CD1c-positive myeloid dendritic cell (primary cell): Measurements from ENCODE around the gene FAM117B.
"Not testable (repeated sequence)": the region's sequence is repeated elsewhere in the genome, so short reads cannot be mapped to it uniquely, and the experiment has no call there.

Experiments used
- DNase-seq: peaks from one replicate; pipeline ENCODE4 v3.0.0-alpha.2; 2016; ENCODE audit errors: extremely low spot score

Gene FAM117B

DNA sequence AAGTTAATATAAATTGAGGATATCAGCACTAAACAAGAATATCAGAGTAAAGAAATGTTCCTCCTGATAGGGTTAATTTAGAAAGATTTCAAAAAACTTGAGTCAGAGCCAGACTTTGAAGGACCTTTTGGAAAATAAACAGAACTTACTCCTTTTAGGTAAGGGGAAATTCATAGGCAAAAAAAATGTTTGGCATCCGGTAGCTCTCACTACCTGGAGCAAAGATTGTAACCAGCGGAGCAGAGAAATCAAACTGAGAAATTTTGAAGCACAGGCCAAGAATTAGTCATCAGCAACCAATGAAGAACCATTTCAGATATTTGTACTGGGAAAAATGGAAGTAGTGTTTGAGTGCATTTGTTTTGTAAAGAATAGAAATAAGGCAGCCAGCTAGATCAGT, 123.8 kb downstream of the FAM117B start:
- DNase-seq, result no peak

DNA sequence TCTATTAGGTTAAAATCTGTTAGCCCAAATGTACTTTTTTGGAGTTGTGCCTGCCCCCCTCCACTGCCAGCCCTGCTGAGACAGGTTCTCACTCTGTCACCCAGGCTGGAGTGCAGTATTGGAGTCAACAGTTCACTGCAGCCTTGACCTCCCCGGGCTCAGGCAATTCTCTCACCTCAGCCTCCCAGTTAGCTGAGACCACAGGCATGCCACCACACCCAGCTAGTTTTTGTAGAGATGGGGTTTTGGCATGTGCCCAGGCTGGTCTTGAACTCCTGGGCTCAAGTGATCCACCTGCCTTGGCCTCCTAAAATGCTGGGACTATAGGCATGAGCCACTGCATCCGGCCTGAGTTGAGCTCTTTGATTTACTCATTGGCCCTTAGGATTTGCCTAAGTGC, 126.1 kb downstream of the FAM117B start:
- DNase-seq, result no peak

DNA sequence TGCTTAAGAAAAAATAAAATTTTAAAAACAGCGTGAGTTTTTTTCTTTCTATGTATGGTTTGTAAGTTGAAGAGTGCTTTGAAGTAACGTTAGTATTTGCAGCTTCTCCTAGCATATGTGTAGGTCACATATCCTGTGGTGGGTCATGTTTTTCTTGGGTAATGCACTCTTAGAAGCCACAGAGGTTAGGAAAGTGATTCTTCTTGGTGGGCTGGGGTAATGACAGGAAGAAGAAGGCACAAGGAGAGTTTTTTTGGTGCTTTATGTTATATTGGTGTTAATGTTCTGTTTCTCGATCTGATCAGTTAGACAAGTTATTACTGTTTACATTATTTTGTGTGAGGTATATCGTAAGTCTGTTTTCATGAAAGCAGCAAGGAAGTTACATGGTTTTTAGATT, 127.8 kb downstream of the FAM117B start:
- no peak for DNase-seq

DNA sequence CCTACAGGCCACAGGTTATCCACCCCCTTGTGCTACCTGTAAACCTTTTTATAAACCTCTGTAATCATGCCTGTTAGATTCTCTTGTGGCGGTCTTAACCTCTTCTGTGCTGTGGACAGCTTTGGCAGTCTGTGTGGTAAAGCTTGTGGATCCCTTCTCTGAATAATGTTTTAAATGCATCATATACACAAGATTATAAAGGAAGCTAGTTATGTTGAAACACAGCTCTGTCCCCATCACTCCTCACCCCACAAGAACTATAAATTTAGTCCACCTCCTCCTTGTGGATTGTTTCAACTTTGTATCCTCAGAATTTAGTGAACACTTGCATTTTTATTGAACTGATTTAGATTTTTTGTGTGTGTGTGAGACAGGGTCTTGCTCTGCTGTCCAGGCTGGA, 129.1 kb downstream of the FAM117B start:
- DNase-seq, result no peak

DNA sequence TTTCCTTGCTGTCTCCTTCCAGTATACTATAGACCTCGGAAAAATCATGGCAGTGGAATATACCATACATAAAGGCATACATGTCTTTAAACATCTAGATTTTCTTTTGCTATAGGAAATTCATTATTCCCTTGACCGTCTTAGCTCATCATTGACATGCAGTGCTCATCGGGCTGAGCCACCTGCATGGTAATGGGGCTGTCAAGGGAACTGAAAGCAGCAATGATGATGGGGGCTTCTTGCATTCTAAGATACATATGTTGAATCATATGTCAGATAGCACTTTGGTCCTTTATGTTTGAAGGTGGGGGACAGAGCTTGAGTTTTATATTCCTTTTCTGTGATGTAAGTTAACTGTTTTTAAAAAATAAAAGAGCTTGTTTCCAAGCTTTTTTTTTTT, 130.2 kb downstream of the FAM117B start:
- no peak for DNase-seq

DNA sequence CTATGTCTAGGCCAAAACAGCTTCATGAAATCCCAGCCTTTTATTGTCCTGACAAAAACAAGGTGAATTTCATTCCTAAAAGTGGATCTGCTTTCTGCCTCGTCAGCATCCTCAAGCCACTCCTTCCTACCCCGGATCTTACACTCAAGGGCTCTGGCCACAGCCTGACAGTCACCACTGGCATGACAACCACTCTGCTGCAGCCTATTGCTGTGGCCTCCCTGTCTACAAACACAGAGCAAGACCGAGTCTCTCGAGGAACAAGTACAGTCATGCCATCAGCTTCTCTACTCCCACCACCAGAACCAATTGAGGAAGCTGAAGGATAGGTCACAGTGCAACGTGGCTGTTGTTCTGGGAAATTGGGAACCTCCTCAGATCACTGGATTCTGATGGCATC, 130.7 kb downstream of the FAM117B start:
- peak; percentile 87 for DNase-seq

DNA sequence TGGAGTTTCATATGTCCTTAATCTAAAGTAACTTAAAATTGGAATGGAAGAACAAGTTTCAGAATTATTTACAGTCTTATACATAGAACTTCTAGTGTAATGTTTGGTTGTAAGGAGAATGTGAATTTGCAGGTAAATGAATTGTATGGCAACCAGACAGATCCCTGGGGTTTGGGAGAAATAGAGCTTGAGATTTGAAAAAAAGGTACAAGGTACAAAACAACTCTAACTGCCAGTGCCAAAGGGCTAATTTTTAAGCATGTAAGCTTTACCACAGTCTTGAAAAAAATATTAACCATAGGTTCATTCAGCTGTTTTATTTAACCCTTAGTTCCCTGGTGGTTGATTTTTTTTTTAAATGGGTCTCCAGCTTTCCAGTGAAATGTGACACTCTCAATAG, 133.5 kb downstream of the FAM117B start:
- DNase-seq, result no peak

DNA sequence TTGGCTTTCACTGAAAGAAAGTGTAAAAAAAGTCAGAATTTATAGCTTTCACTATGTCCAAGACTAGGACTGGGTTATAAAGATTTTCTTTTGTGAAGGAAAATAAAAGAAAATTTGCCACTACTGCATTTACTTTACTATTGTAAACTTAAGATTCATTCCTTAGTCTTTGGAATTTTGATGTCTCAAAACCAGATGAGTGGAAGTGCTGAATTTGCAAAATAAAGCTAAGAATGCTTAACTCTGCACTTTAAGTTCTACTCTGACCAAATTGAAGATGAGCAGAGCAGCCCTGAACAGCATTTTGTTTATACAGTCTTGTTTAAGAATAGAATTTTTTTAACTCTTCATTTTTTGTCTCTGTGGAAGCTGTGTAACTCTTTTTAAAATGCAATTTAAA, 134.4 kb downstream of the FAM117B start:
- no peak for DNase-seq

DNA sequence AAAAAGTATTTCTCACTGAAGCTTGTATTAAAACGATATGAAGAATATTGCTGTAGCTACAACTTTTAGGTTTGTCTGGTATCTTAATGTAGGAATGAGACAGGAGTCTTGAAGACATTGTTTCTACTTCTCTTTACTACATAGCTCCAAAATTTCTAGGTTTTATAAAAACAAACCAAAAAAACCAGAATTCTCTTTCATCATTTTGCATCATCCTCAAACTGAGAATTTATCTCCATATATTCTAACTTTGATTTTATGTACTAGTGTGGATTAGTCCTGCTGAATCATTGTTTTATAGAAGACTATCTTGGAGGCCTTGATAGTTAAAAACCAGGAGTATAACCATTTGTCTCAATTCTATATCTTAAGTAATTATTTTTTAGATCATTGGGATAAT, 136.6 kb downstream of the FAM117B start:
- DNase-seq, result no peak

DNA sequence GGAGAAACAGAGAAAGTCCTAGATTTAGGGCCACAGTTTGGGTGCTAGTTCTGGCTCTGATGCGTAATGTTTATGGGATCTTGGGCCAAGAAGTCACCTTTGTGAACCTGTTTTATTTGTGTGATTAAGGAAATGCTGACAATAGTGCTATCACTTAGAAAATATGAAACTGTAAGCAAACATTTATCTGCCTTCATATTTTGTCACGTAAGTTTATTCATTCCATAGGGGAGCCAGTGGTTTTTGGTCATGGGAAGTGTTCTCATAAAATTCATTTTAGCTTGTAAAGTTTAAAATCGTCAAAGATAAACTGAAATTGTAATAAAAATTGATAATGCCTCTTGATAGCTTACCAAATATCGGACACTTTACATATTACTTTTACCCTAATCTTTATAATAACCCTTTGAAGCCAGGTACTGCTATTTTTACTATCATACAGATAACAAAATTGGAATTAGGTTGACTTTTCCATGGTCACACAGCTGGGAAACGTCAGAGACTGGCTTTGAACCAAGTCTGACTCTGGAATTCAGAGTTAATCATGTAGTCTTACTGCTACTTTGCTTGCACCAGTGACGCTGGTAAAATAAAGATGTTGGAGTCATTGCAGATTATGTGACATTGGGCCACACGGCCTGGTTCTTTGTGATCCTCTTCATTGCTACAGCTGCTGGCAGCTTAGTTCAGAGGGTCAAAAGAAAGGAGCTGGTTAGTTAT, 137.1 kb downstream of the FAM117B start:
- DNase-seq, result no peak

DNA sequence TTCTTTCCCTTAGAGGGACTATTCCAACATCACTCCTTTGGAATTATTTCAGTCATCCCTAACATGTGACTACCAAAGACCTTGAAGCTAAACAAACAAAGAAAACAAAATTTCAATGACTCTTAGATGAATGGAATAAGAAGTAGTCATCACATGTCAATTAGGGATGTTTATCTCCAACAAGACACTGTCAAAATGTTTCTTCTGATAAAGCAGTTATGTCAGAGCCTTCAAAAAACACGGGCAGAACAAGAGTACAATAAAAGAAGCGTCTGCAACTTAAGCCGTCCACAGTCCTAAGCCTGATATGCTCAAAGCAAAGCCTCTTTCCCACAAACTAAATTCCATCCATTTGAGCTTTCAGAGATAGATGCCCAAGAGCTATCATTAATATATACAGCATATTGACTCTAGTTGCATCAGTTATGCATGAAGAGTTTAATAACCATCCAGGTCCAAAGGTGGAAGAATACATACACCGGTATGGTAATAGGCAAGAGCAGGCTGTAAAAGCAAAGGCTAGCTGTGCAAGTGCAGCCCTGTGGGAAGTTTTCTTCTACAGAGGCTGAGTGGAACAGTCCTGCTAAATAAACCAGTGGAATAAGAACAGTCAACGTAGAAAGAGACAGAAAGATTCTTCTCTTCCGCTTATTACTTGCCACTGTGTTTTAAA, 138.7 kb downstream of the FAM117B start:
- no peak for DNase-seq

DNA sequence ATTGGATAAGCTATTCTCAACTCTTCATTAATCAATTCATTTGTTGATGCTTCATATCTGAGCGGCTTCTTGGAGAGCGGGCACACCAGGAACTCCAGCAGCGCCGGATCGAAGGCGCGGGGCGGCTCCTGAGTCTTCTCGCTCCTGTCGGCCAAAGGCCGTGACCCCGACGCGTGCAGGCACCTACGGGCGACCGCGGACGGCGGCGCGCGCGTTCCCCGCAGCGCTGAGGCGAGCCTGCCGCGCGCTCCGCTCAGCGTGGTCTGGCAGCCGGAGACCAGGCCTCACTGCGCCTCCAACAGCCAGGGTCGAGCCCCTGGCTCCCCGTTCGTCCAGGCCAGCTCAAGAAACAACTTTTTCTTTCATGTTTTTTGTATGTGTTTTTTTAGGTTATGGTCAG, 139.3 kb downstream of the FAM117B start:
- DNase-seq, result no peak

DNA sequence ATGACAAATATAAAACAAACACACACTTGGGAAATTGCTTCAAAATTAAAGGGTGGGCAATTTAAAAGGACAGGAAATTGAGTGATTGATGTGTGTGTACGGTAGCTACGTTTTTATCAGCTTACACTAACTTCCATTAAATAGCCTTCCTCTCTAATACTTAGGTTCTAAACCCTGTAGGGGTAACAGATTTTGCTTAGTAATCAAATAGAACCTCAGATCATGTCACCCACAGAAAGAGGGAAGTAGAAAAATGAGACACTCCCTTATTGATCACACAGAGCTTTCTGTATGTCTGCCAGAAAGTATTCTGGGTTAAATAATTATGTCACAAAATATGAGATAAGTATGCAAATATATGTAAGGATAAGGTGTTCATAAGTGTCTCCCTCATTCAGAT, 143.4 kb downstream of the FAM117B start:
- DNase-seq, result no peak

DNA sequence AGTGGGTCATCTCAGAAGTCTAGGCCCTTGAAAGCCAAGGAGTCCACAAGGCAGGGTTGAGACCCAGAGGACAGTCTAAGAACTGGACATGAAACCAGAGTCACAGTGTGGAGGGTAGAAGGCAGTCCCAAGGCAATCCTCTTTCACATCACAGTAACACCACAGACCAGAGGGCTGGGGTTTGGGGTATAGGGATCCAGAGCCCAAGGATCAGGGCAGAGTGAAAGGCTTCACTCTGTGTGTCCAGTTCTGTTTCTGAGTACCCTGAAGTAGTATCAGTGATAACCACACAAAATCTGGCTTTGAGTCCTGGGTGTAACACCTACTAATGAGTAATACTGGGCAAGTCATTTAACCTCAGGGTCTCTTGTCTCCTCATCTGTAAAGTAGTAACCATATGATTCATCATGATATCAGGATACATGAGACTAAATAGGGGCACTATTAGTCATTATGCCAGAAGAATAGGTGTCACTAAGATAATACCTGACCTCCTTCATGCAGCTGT, 145.8 kb downstream of the FAM117B start:
- no peak for DNase-seq

DNA sequence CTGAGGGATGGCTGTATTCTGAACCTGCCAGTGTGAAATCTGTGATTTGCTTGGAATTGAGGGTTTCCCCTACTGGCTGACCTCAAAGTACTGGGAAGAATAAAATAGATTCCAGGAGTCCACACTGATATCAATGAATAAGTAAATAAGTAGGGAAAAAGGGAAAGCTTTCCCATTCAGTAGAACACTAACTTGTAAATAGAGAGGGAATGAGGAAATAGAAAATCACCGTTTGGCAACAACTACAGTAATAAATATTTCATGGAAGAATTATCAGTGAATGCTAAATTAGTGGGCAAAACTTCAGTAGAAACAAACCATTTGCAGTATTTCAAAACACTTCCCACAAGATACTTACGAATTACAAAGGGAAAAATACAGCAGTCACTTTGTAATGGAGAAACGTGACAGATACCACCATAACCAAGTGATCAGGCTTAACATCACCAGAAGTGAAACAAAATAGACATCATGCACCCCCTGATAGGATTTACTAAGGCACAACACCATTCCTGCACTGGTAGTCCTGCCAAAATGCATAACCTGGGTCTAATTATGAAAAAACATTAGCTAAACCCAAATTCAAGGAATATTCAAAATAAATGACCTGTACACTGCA, 148.3 kb downstream of the FAM117B start:
- DNase-seq, result no peak

DNA sequence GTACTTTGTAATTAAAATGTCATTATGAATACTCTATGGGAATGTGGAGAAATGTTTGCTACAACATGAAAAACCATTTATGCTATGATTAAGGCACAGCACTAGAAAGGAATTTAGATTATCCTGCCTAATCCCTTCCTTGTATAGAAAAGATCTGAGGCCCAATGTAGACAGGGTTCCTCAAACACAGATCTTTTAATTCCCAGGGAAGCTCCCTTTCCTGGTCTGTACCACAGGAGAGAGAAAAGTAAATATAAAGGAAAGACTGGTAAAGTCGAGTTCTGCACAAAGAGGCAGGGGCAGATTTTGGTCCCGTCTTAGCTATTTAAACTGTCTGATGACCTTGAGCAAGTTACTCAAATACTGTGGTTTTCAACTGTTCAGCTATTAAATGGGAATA, 152.1 kb downstream of the FAM117B start:
- DNase-seq, result no peak

DNA sequence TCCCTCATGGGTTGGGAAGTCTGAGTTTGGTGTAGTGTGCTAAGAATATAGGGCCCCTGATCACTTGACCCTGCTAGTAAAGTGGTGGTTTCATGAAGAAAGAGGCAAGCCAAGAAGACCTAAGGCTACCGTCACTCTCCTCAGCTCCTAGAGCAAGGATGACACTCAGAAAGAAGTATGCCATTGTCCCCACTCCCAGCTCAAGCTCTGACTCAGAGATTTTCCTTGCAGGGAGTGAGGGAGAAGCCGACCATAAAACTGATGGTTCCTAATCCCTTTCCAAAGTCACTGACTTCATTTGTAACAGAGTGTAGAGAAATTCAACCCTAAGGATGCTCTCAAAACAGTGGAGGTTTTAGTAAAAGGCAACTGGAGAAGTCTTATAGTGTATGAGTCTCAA, 155.9 kb downstream of the FAM117B start:
- DNase-seq, result no peak

DNA sequence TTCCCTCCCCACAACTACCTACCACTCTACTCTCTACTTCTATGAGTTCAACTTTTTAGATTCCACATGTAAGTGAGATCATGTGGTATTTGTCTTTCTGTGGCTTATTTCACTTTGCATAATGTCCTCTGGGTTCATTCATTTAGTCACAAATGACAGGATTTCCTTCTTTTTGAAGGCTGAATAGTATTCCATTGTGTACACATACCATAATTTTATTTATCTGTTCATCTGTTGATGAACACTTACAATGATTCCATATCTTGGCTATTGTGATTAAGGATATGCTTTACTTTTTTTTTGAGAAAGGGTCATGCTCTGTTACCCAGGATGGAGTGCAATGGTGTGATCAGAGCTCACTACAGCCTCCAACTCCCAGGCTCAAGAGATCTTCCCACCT, 163.2 kb downstream of the FAM117B start:
- no peak for DNase-seq

DNA sequence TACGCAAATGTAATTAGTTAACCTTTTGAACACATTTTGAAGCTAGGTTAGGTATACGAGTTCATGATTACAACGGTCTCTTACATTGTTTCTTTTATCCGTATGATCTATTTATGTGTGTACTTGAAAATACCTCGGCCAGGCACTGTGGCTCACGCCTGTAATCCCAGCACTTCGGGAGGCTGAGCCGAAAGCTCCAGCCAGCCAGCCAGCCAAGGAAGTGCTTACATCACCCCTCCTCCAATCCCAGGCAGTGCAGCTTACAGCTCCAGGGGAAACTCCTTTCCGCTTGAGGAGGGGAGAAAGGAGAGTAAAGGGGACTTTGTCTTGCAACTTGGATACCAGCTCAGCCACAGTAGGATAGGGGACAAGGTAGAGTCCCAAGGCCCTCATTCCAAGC, 171.1 kb downstream of the FAM117B start:
- DNase-seq, result not testable (repeated sequence)

DNA sequence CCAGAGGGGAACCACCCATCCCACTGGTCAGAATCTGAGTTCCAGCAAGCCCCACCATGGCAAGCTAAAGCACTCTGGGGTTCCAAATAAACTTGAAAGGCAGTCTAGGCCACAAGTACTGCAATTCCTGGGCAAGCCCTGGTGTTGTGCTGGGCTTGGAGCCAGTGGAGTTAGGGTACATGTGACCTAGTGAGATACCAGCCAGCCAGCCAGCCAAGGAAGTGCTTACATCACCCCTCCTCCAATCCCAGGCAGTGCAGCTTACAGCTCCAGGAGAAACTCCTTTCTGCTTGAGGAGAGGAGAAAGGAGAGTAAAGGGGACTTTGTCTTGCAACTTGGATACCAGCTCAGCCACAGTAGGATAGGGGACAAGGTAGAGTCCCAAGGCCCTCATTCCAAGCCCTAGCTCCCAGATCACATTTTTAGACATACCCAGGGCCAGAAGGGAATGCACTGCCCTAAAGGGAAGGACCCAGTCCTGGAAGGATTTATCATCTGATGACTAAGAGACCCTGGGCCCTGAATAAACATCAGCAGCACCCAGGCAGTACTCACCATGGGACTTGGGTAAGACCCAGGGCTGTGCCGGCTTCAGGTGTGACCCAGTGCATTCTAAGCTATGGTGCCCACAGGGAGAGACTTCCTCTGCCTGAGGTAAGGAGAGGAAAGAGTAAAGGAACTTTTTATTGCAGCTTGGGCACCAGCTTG, 172.8 kb downstream of the FAM117B start:
- DNase-seq, result not testable (repeated sequence)

DNA sequence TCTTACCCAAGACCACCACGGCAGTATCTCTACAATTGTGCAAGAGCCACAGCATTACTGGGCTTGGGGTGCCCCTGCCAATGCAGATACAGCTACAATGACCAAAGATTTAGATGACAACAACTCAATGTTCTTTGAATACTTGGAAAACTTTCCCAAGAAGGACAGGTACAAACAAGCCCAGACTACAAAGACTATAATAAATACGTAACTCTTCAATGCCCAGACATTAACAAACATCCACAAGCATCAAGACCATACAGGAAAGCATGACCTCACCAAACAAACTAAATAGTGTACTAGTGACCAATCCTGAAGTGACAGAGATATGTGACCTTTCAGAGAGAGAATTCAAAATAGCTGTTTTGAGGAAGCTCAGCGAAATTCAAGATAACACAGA, 174.0 kb downstream of the FAM117B start:
- DNase-seq, result no peak

DNA sequence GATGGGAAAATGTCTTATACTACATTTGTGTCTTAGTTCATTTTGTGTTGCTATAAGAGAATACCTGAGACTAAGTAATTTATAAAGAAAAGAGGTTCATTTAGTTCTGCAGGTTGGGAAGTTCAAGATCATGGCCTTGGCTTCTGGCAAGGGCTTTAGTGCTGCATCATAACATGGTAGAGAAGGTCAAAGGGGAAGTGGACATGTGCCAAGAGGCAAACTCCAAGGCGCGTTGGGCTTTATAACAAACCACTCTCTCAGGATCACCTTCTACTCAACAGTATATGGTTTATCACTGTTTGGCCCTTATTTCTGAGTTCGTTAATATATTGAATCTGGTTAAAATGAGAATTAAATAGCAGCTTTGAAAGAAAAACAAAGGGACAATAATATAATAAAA, 178.6 kb downstream of the FAM117B start:
- no peak for DNase-seq
